G401 (cell line): ENCODE results near the gene SMC3. TPM values are rescaled to one million over a fixed set of nuclear protein-coding genes. Genes with fewer than 3 reads are reported as not detected.
"Not testable (repeated sequence)": the region's sequence is repeated elsewhere in the genome, so short reads cannot be mapped to it uniquely, and the experiment has no call there.

Source experiments
- DNase-seq: peaks from one replicate; pipeline ENCODE4 v3.0.0-alpha.2; 2015; ENCODE audit warnings: low spot score
- in situ Hi-C: cut with HindIII; loops from 2 replicates; pipeline ENCODE4 v1.10.0; 2016; ENCODE audit warnings: low sequenced_read_pairs, mixed read lengths
- total RNA-seq: library from RNA; depleted of rRNA; stranded (reverse); fragments of >200 nt; shearing (Covaris generic); gene quantifications from 2 replicates; pipeline ENCODE4 v1.2.3, GENCODE V29; 2014; rRNA removed

The SMC3 gene
- total RNA-seq = 38.5 and 57.7 TPM in 2 replicates

DNA sequence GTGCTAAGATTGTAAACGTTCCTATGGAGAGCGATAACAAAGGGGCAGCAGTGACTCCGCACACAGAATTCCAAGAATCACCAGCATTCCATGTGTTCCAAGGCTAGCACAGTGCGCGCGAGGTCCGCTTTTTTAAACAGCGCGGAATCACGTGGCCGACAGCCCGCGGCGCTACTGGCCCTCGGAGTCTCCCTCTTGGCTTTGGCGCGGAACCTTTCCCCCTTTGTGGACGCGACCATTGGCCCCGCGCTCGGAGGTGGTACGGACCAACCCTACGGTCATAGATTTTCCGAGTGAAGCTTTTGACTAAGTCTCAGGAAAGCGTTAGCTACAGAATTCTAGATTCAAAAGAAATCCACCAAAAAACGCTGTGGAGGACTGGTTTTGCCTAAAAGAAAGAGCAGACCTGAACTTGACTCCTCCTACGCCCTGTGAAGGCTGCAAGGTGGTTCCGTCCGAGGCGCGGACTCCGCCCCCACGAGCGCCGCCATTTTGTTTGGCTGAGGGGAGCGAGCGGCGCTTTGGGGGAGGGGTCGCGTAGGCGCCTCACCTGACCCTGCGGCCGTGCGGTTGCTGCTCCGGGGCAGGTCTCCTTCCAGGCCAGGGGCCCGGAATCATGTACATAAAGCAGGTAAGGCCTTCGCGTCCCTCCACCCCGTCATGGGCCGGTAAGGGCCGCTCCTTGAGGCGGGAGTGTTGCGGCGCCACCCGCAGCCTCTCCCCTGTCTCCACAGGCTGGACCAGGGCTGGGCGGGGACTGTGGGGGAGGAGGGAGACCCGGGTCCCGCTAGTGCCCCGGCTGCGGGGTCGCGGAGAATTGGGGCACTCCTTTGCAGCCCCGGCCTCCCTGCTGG lies at the start of gene SMC3:
Gene SMC3, plus strand, starts transcription at position 495 of the 854 bp plus-strand sequence. Its CDS starts 122 bp downstream, at position 617.
- in situ Hi-C loops = no loop called here
- peak; percentile 94 for DNase-seq

DNA sequence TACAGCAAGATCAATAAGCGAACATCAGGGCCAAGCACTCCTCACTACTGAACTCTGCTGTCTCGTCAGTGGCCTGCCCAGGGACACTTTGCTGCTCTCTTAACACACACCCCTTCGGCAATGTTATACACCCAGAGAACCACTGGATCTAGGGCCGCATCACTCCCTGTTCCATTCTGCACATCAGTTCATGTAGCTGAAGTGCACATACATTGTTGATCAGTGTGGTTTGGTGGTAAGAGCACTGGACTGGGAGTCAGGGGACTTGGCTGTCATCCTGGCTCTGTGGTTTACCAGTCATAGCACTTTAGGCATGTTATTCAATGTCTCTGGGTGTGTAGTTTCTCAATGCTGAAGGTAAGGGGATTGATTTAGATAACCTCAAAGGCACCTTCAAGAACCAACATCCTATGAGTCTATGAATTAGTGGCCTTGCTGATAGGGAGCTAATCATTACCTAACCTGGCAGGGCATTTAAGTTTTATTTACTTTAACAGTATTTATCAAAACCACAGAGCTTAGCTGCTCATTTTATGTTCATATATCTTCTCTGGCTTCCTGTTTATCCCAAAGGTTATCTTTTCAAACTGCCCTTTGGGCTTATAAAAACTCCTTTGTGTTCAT lies 45.0 kb upstream of the SMC3 start:
- DNase-seq = no peak
- in situ Hi-C loops = no loop called here

DNA sequence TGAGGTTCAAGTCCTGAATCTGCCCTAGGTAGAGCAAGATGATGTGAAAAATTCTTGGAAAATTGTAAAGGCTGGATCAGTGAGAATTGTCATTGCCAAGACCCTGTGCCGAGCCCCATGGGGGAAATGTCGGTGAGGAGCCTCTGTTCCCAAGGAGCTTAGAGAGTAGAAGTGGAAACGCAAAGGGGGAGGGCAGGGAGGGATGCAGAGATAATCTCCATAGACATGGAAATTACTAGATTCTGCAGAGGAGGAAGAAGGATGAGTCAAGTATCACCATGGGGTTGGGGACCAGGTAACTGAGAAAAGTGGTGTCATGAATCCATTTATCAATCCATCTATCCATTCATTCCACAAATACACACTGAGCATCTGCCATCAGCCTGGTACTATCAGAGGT lies 43.8 kb upstream of the SMC3 start:
- in situ Hi-C loops = no loop called here
- DNase-seq = no peak

DNA sequence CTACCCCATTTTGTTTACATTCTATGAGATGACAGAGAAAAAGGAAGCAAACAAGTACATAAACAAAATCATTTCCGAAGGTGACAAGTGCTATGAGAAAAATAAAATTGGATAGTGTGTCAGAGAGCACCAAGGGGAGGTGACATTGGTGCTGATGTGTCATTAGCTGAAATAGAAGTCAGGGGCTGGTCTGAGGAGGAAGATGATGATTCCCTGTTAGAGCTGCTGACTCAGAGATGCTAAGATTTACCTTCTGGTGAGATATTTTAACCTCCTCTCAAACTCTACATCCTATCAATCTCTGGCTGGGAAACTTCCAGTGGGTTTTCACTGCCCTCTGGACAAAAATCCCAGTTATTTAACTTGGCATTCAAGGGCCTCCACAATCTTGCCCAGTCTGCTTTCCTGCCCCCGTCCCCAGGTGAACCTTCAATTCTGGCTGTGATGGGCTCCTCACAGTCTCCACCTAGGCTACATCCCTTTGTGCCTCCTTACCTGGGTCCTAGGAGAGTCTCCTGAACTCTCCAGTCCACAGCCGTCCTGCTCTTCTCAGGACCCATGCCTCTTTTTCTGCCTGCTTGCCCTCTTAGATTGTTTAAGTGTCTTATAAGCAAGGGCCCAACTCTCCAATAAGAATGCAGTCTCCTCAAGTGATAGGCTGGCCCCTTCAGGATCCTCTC lies 43.2 kb upstream of the SMC3 start:
- DNase-seq = no peak
- in situ Hi-C loops = no loop called here

DNA sequence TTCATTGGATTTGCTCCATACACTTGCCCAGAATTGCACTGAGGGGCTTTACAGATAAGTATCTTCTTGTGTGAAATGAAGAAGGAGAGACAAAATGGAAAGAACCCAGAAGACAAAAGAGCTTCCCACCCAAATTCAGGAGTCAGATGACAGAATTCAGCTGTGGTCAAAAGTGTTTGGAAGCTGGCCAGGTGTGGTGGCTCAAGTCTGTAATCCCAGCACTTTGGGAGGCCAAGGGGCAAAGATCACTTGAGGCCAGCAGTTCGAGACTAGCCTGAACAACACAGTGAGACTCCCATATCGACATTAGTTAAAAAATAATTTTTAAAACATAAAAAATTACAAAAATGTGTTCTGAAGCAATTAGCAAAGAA lies 42.6 kb upstream of the SMC3 start:
- in situ Hi-C loops = no loop called here
- no peak for DNase-seq

DNA sequence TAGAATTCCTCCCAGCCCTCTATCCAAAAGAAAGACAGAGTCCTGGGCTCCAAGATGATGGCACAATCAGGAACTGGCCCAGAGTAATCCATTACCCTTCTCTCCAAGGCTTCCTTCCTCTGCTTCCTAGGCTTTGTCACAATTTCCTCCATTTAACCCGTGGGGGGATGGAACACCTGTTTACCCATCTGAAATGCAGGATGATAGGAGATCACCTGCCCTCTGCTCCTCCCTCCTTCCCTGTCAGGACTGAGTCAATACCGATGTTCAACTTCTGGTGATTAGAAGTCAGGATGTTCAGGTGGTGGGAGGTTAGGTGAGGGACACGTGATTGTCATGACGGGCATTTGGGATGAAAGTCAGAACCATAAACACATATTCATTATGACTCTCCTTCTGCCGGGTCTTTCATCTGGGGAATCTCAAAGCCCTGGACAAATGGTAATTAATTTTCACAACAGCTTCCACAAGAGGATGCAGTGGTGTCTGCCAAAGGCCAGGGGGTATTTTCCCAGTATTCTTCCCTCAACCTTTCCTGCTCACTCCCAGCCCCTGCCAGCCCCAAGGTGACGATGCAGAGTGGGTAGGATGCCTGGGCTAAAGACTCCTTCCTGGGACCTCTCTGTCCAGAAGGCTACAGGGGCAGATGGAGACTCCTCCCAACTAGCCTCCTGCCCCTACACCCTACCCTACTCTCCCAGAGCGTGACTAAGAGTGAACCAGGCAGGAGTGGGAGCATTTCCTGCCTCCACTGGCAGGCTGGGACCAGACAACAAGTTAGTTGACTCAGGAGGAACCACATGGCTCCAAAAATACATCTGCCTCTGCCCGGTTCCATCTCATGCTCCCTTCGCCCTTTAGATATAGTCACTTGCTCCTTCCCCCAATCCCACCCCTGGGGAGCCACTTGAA lies 41.9 kb upstream of the SMC3 start:
- in situ Hi-C loops = no loop called here
- DNase-seq = no peak

DNA sequence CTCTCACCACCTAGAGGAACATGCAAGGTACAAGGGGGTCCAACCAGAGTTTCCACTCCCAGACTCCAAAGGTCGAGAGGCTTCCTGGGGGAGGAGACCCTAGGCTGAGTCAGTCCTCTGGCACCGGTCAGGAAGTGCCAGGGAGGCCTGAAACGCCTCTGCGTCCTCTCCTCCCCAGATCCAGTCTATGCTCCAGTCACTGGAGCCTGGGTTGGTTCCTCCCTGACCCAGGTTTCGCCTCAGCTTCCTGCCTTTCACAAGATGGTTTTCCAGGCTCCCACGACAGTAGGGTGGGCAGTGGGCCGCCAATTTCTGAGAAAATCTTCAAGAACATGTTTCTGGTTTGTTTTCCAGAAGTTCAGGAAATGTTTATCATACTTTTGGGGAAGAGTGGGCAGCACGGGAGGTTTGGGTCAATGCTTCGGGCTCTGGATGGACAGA lies 39.7 kb upstream of the SMC3 start:
- no peak for DNase-seq
- in situ Hi-C loops = no loop called here

DNA sequence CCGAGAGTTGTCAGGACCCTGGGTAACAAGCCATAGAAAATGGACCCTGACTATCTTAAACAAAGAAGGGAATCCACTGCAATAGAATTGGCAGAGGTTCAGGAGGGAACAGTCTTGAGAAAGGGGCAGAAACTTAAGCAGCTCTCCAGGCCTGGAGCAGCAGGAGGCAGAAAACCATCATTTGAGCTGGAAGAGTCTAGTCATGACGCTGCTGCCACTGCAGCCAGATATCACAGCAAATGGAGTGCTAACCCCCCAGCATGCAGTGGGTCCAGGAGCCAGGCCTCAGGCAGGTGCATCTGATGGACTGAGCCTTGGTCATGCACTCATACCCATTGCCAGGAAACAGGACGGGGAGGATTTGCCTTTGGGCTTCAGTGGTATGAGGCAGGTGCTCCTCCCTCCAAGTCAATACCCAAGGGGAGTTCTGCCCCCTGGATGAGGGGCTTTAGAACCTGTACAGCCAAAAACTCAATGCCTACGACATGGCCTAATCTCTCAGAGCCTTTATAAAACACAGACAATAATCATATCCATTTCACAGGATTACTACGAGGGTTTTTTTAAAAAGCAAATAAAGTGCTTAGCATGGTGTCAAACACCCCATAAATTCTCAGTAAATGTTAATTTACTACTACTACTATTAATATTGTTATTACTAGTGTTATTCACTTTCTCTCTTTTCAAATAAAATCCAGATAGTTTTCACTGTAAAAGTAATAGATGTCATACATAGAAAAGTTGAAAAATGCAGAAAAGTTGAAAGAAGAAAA lies 39.1 kb upstream of the SMC3 start:
- in situ Hi-C loops = no loop called here
- no peak for DNase-seq

DNA sequence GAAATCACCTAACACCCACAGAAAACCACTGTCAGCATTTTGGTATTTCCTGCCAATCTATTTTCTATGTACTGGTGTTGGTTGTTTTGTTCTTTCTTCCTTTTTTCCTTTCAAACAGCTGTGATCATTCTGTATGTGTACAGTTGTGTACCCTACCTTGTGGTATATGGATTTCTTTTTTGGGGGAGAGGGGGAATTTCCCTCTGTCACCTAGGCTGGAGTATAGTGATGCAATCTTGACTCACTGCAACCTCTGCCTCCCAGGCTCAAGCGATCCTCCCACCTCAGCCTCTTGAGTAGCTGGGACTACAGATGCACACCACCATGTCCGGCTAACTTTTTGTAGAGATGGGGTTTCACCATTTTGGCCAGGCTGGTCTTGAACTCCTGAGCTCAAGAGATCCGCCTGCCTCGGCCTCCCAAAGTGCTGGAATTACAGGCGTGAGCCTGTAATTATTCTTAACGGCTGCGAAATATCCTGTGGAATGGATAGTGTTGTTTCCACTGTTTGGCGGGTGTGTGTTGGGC lies 38.4 kb upstream of the SMC3 start:
- DNase-seq, in situ Hi-C loops: not testable (repeated sequence)

DNA sequence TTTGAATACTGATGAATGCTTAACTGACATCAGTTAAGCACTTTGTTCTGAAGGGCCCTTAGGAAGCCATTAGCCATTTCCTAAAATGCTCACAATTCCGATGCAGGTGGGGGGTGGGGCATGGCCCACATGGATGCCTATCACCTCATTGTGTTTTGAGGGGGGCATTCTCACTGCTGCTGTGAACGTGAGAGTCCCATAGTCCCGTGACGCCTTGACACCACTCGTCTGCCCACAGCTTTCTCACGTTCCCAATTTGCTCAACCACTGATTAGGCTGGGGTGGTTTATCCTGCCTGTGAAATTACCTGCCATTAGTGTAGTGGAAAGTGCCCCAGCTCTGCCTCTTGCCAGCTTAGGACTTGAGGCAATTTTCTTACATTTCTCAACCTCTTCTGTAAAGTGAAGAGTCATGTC lies 37.9 kb upstream of the SMC3 start:
- in situ Hi-C loops = no loop called here
- no peak for DNase-seq

DNA sequence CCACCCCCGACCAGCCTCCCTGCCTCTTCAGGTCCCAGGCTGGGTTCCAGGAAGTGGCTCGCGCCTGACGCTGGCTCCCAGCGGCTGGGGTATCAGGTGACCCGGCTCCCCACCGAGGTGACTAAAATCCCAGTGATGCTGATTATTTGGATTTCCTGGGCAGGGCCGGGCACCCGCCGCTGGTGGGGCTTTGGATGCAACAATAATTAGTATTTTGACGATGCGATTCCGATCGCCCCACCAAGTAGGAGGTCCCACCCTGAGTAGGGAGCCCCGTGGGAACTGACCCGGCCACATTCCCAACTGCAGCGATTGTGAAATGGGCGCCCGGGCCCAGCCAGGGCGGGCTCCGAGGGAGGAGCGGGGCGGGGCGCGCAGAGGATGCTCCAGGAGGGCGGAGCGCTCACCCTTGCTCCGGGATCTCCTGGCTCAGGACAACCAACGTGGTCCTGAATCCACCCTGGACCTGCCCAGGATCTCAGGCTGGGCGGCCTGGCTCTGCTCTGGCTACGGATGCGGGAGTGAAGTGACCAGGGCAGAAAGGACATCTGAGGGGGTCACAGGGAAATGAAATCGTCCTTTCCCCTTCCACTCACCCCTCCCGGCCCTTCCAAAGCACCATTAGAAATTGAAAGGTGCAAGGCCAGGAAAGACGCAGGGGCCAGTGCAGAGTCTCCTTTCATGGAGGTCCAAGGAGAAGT lies 37.2 kb upstream of the SMC3 start:
- in situ Hi-C loops = no loop called here
- DNase-seq = peak; percentile 74

DNA sequence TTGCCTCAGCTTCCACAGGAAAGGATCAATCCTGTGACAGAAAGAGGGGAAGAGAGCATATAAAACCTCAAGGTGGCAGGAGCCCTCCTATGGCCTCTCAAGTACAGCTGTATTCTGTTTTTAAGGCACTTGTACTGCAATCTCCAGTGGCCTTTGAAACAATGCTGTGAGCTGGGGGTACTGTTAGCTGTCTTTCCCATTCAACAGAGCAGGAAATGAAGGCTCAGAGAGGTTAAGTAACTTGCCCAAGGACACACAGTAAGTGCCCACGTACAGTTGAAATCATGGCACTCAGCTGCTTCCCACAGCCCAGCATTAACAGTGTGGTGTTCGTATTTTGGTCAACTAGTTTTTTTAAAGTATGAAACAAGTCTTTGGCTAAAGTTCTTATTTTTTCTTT lies 35.8 kb upstream of the SMC3 start:
- in situ Hi-C loops = no loop called here
- no peak for DNase-seq

DNA sequence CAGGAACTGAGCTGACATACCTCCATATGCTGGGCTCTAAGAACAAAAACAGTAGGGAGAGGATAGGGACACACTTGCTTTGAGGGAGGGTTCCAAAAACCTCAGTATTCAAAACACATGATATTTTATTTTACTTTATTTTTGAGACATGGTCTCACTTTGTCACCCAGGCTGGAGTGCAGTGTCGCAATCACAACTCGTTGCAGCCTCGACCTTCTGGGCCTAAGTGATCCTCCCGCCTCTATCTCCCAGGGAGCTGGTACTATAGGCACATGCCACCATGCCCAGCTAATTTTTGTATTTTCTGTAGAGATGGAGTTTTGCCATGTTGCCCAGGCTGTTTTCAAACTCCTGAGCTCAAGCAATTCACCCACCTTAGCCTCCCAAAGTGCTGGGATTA lies 34.9 kb upstream of the SMC3 start:
- DNase-seq, in situ Hi-C loops: not testable (repeated sequence)

DNA sequence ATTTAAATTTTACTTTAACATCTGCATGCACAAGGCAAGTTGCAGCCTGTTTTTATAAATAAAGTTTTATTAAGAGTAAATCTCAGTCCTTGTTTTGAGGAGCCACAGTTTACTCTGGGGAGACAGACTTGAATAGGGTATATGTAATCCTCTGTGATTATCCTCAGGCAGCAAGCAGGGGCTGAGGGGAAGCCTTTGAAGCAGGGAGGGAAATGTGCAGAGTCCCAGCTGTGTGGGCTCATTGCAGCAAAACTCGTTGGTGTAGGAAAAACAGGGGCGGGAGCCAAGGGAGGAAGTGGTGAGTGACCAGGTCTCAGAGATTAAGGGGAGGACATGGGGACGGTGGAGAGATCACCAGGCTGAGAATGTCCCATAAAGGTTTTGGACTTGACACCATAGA lies 34.3 kb upstream of the SMC3 start:
- DNase-seq = no peak
- in situ Hi-C loops = no loop called here

DNA sequence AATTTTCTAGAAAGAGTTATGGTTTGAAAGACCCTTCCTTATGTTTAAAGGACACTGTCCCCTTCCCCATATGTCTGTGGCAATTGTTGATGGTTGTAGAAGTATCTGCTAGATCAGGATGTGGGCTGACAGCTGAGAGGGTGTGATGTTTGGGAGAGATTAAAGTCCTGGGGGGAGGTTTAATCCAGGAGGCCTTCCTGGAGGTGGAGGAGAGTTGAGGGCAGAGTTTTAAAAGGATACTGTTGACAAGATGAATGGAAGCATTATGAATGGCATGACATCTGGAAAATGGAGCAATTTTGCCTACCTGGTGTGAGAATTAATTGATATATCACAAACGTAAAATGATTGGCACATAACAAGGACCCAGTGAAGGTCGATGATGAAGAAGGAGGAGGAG lies 32.9 kb upstream of the SMC3 start:
- no peak for DNase-seq
- in situ Hi-C loops = no loop called here

DNA sequence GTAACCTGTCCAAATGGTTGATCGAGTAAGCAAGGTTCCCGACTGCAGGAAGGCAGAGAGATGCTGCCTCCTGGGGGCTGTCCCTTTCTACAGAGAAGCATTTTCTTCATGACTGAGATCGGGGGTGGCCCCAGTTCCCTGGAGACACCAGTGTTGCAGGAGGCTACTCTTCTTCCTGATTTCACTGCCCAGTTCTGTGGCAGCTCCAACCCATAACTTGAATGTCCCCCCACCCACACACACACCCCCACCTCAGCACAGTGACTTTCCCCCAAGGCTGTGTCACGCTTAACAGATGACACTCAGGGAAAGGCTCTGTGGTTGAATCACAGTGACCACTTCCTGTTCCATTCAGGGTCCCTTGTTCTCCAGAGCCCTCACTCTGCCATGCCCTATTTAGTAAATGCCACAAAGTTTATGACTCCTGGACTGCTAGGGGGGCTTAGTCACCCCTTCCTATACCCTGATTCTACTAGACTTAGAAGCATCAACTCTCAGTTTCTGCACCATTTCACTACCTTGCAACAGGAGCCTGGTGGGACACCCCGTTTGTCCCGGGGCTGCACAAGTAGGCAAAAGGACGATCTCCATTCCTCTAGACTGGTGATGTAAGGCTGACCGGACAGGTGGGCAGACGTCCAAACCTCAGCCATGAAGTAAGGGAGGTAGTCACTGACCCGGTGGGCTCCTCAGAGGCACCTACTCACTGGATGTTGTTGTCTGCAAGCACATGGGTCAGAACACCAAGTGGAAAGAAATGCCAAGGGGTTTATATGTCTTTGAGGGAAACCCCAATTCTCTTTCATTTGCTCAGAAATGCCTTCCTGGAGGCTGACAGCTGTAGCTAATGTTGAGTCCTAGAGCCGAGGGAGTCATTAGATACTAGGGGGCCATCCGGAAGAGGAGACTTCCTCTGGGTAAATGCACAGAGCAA lies 31.3 kb upstream of the SMC3 start:
- in situ Hi-C loops = no loop called here
- DNase-seq = peak; percentile 25

DNA sequence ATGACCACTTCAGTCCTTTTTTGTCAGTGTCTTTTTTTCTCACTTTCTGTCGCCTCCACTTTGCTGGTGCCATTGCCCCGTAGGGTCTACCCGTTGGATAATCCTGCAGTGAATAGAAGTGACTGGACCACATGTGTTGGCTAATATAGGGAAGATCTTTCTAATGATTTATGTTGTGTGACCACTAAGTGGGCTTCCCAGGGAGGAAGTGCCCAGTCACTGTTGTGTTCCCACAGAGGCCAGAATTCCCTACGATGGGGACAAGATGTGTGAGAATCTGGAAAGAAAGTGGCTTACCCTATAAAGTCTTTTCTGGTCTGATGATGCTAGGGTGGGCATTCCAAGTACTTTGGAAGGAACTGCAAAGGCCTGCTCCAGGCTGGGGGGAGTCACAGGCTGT lies 28.4 kb upstream of the SMC3 start:
- in situ Hi-C loops = no loop called here
- DNase-seq = no peak
